Measurements from ENCODE around the gene GNPAT. TPM values are rescaled to one million over a fixed set of nuclear protein-coding genes. Genes with fewer than 3 reads are reported as not detected.

GNPAT gene
- total RNA-seq, 1 experiment from 2014 or later = 21.8 TPM

GRCh38 chr1:231252336-231252735 lies 11.3 kb downstream of the GNPAT start:
- intact Hi-C loops (cut with micrococcal nuclease; ENCODE audit: unreplicated experiment) = no loop called here
- TF ChIP-seq EZH2 (IDR thresholded peaks at IDR 0.05; ENCODE audit: low read depth) (no peak), CTCF (conservative IDR thresholded peaks at IDR 0.05) (no peak)
- no peak overlapping the region for H3K27ac ChIP-seq
- no TSS peak for BruUV-seq (replicated peaks)
- no peaks in the 10 kb centered on the region for H3K4me1 ChIP-seq (replicated peaks; ENCODE audit: insufficient read depth)
- no peak overlapping the region for H3K4me2 ChIP-seq
- no peaks in the 10 kb centered on the region for H3K9me2 ChIP-seq (ENCODE audit: insufficient read depth)
- H3K4me3 ChIP-seq = no peak overlapping the region
- CTCF ChIA-PET = no interaction called here
- H3K27me3 ChIP-seq (ENCODE audit: insufficient read depth, low read depth) = no peaks in the 10 kb centered on the region
- 0 out of 2 replicates have a peak, but pooled peaks cover 4% of the 10 kb centered on the region for H4K20me1 ChIP-seq (ENCODE audit: insufficient read depth)
- H3K79me2 ChIP-seq (ENCODE audit: low read depth) = no peaks in the 10 kb centered on the region
- peaks cover under 1% of the 10 kb centered on the region; the same call in 1 of the 2 replicates for H3K9me3 ChIP-seq (ENCODE audit: insufficient read depth, low read depth)
- H3F3A ChIP-seq (ENCODE audit: insufficient read depth, low read depth) = no peaks in the 10 kb centered on the region
- peaks cover 23% of the 10 kb centered on the region for H3K36me3 ChIP-seq (ENCODE audit: low read depth)
- H2AFZ ChIP-seq = no peak overlapping the region
- no peak for DNase-seq
- POLR2A ChIA-PET (ENCODE audit: unreplicated experiment) = no interaction called here

GRCh38 chr1:231260351-231260750 lies 19.3 kb downstream of the GNPAT start:
- no peaks in the 10 kb centered on the region for H3F3A ChIP-seq (ENCODE audit: insufficient read depth, low read depth)
- peaks cover 58% of the 10 kb centered on the region for H3K36me3 ChIP-seq (ENCODE audit: low read depth)
- no peak overlapping the region for H3K4me2 ChIP-seq
- DNase-seq = no peak
- H3K9me3 ChIP-seq (ENCODE audit: insufficient read depth, low read depth) = peaks cover 10% of the 10 kb centered on the region
- H3K27me3 ChIP-seq (ENCODE audit: insufficient read depth, low read depth) = no peaks in the 10 kb centered on the region
- BruUV-seq (replicated peaks) = no TSS peak
- H3K4me3 ChIP-seq = no peak overlapping the region
- H3K27ac ChIP-seq = no peak overlapping the region
- TF ChIP-seq CTCF (conservative IDR thresholded peaks at IDR 0.05) (no peak), EZH2 (IDR thresholded peaks at IDR 0.05; ENCODE audit: low read depth) (no peak)
- intact Hi-C loops (cut with micrococcal nuclease; ENCODE audit: unreplicated experiment) = no loop called here
- H3K9me2 ChIP-seq (ENCODE audit: insufficient read depth) = no peaks in the 10 kb centered on the region
- H2AFZ ChIP-seq = no peak overlapping the region
- H3K79me2 ChIP-seq (ENCODE audit: low read depth) = no peaks in the 10 kb centered on the region
- no peaks in the 10 kb centered on the region for H4K20me1 ChIP-seq (ENCODE audit: insufficient read depth)
- POLR2A ChIA-PET (ENCODE audit: unreplicated experiment) = no interaction called here
- CTCF ChIA-PET = no interaction called here
- H3K4me1 ChIP-seq (replicated peaks; ENCODE audit: insufficient read depth) = no peaks in the 10 kb centered on the region

GRCh38 chr1:231264642-231265041 lies 23.6 kb downstream of the GNPAT start:
- Histone ChIP-seq H3K4me3 (no peak overlapping the region), H3K9me3 (ENCODE audit: insufficient read depth, low read depth) (no peaks in the 10 kb centered on the region; the same call in none of the 2 replicates), H3K27me3 (ENCODE audit: insufficient read depth, low read depth) (no peaks in the 10 kb centered on the region), H3K9me2 (ENCODE audit: insufficient read depth) (no peaks in the 10 kb centered on the region), H3K4me1 (replicated peaks; ENCODE audit: insufficient read depth) (no peaks in the 10 kb centered on the region), H4K20me1 (ENCODE audit: insufficient read depth) (no peaks in the 10 kb centered on the region), H3F3A (ENCODE audit: insufficient read depth, low read depth) (no peaks in the 10 kb centered on the region), H3K36me3 (ENCODE audit: low read depth) (peaks cover 40% of the 10 kb centered on the region), H3K79me2 (ENCODE audit: low read depth) (no peaks in the 10 kb centered on the region), H3K4me2 (no peak overlapping the region), H3K27ac (no peak overlapping the region), H2AFZ (no peak overlapping the region)
- DNase-seq = no peak
- TF ChIP-seq EZH2 (IDR thresholded peaks at IDR 0.05; ENCODE audit: low read depth) = no peak
- no peak for TF ChIP-seq CTCF (conservative IDR thresholded peaks at IDR 0.05)
- BruUV-seq (replicated peaks) = no TSS peak
- ChIA-PET POLR2A (ENCODE audit: unreplicated experiment) (no interaction called here), CTCF (no interaction called here)
- intact Hi-C loops (cut with micrococcal nuclease; ENCODE audit: unreplicated experiment) = no loop called here
